ENCODE data around the gene SPHK2.
A peak's percentile ranks its signal among the peaks of the same experiment; 100 is the strongest.

Gene SPHK2

GRCh38 chr19:48674921-48675824 is 55.9 kb downstream of the SPHK2 start (continued):
- peak; percentile 90 for TF ChIP-seq CTCF (tag by site-specific recombination; IDR thresholded peaks at IDR 0.05)
- TF ChIP-seq ZNF664 (tag by site-specific recombination; IDR thresholded peaks at IDR 0.05): peak; percentile 35; the same call in 1 of the 2 replicates
- TF ChIP-seq ZNF121 (tag by site-specific recombination; IDR thresholded peaks at IDR 0.05): peak; percentile 79; the same call in 1 of the 2 replicates
- TF ChIP-seq ZNF768 (tag by site-specific recombination; IDR thresholded peaks at IDR 0.05): peak; percentile 31; the same call in 1 of the 2 replicates
- peak; percentile 24; the same call in 1 of the 2 replicates for TF ChIP-seq SP3 (tag by site-specific recombination; IDR thresholded peaks at IDR 0.05)
- 0 out of 2 replicates have a peak, but pooled peaks have one; percentile 50 for TF ChIP-seq ZNF501 (tag by site-specific recombination; IDR thresholded peaks at IDR 0.05)
- TF ChIP-seq ZBTB17 (tag by site-specific recombination; IDR thresholded peaks at IDR 0.05): peak; percentile 58
- TF ChIP-seq YY1 (tag by site-specific recombination; IDR thresholded peaks at IDR 0.05): peak; percentile 57; the same call in 1 of the 2 replicates
- peak; percentile 88 for TF ChIP-seq ZNF600 (tag by site-specific recombination; IDR thresholded peaks at IDR 0.05)
- 0 out of 2 replicates have a peak, but pooled peaks have one; percentile 10 for TF ChIP-seq ZNF549 (tag by site-specific recombination; IDR thresholded peaks at IDR 0.05)
- peak; percentile 44; the same call in 1 of the 2 replicates for TF ChIP-seq SP7 (tag by site-specific recombination; IDR thresholded peaks at IDR 0.05)
- TF ChIP-seq ZNF26 (tag by site-specific recombination; IDR thresholded peaks at IDR 0.05): no peak
- 0 out of 2 replicates have a peak, but pooled peaks have one; percentile 17 for TF ChIP-seq ZFP69B (tag by site-specific recombination; IDR thresholded peaks at IDR 0.05)
- peak; percentile 88 for TF ChIP-seq ZNF394 (tag by site-specific recombination; IDR thresholded peaks at IDR 0.05; ENCODE audit: borderline replicate concordance)
- no peak for TF ChIP-seq ELK4 (IDR thresholded peaks at IDR 0.05; ENCODE audit: borderline replicate concordance, low read depth, low read length)

- Histone ChIP-seq H3K27ac (ENCODE audit: extremely low read depth, low read depth, low read length) (no peak overlapping the region), H3K36me3 (ENCODE audit: control insufficient read depth in 2 of 2, insufficient read depth in 1 of 2, low read length in 2 of 2) (no peaks in the 10 kb centered on the region), H3K9me3 (ENCODE audit: control insufficient read depth, insufficient read depth, low read depth, low read length) (no peaks in the 10 kb centered on the region), H3K4me1 (ENCODE audit: control insufficient read depth, insufficient read depth, low read length) (no peaks in the 10 kb centered on the region; the same call in 1 of the 2 replicates), H3K4me3 (ENCODE audit: low read depth, low read length) (no peak overlapping the region)
- ChIA-PET POLR2A (interaction anchor here (0.9 kb wide), 1 partner anchor 7 kb away, joined by 4 read pairs; no protein-coding TSS in a partner anchor), CTCF (interaction anchor here (0.6 to 3.9 kb wide), 11 partner anchors 12 to 166 kb away, joined by 3 to 35 read pairs (median 6); no protein-coding TSS in a partner anchor)
- no peak for TF ChIP-seq ZNF175 (tag by site-specific recombination; IDR thresholded peaks at IDR 0.05)
- no peak for TF ChIP-seq PRDM1 (tag by site-specific recombination; IDR thresholded peaks at IDR 0.05)
- no peak for TF ChIP-seq ZNF610 (tag by site-specific recombination; IDR thresholded peaks at IDR 0.05; ENCODE audit: borderline replicate concordance)
- no peak for TF ChIP-seq ZNF114 (tag by site-specific recombination; IDR thresholded peaks at IDR 0.05)
- no peak for TF ChIP-seq ZNF664 (tag by site-specific recombination; IDR thresholded peaks at IDR 0.05)
- no peak for TF ChIP-seq SP3 (tag by site-specific recombination; IDR thresholded peaks at IDR 0.05)
- TF ChIP-seq ZNF518A (tag by site-specific recombination; conservative IDR thresholded peaks at IDR 0.05; ENCODE audit: low read depth): no peak
- TF ChIP-seq SCRT2 (tag by site-specific recombination; IDR thresholded peaks at IDR 0.05): no peak
- no peak for TF ChIP-seq ZNF623 (tag by site-specific recombination; IDR thresholded peaks at IDR 0.05)
- TF ChIP-seq ZNF792 (tag by site-specific recombination; IDR thresholded peaks at IDR 0.05): no peak
- no peak for TF ChIP-seq ZFHX2 (tag by site-specific recombination; conservative IDR thresholded peaks at IDR 0.05)
- no peak for TF ChIP-seq ZBTB1 (tag by site-specific recombination; IDR thresholded peaks at IDR 0.05)
- no peak for TF ChIP-seq ZNF670 (tag by site-specific recombination; IDR thresholded peaks at IDR 0.05; ENCODE audit: low read depth)
- no peak for TF ChIP-seq FEZF1 (tag by site-specific recombination; IDR thresholded peaks at IDR 0.05)
These were observed 57.2 kb downstream of the SPHK2 start for GRCh38 chr19:48676487-48676886.

Data from HEK293 (cell line).